KMS-11 (cell line): Measurements from ENCODE around the gene MORC2.
A peak's percentile ranks its signal among the peaks of the same experiment; 100 is the strongest.

Experiments
- H2AFZ ChIP-seq: fragments of 200-600 bp; sonication (generic); 2 replicates; pipeline ENCODE4 v1.6.1; 2016; ENCODE audit warnings: antibody characterized with exemption, mixed run types, low read depth
- H3K27ac ChIP-seq: fragments of 200-600 bp; sonication (generic); 2 replicates; pipeline ENCODE4 v1.6.1; 2016; ENCODE audit warnings: mild to moderate bottlenecking, mixed run types
- H3K27me3 ChIP-seq: fragments of 200-600 bp; sonication (generic); 2 replicates; pipeline ENCODE4 v1.6.1; 2017; ENCODE audit warnings: mild to moderate bottlenecking, low read depth, mixed run types, moderate library complexity; ENCODE audit not compliant: insufficient read depth
- H3K36me3 ChIP-seq: fragments of 200-600 bp; sonication (generic); 2 replicates; pipeline ENCODE4 v1.6.1; 2017; ENCODE audit warnings: mild to moderate bottlenecking, mixed run types; ENCODE audit not compliant: insufficient read depth
- H3K4me1 ChIP-seq: fragments of 200-600 bp; sonication (generic); 2 replicates; pipeline ENCODE4 v1.6.1; 2016; ENCODE audit warnings: mild to moderate bottlenecking, low read depth, mixed run types; ENCODE audit not compliant: poor library complexity, severe bottlenecking
- H3K4me2 ChIP-seq: fragments of 200-600 bp; sonication (generic); 2 replicates; pipeline ENCODE4 v1.7.0; 2016; ENCODE audit warnings: mild to moderate bottlenecking, mixed run types
- H3K4me3 ChIP-seq: fragments of 200-600 bp; sonication (generic); IDR thresholded peaks from 2 replicates; pipeline ENCODE4 v1.6.1; 2017; ENCODE audit warnings: low read depth, low read length, mixed read lengths; ENCODE audit not compliant: insufficient read depth
- H3K79me2 ChIP-seq: fragments of 200-600 bp; sonication (generic); 2 replicates; pipeline ENCODE4 v1.6.1; 2016; ENCODE audit warnings: low read depth, mixed run types; ENCODE audit not compliant: insufficient read depth
- H3K9ac ChIP-seq: fragments of 200-600 bp; sonication (generic); 2 replicates; pipeline ENCODE4 v1.6.1; 2016; ENCODE audit warnings: mild to moderate bottlenecking, mixed run types
- H4K20me1 ChIP-seq: fragments of 200-600 bp; sonication (generic); 2 replicates; pipeline ENCODE4 v1.6.1; 2016; ENCODE audit warnings: mild to moderate bottlenecking, mixed run types; ENCODE audit not compliant: insufficient read depth
- CTCF ChIP-seq: fragments of 200-600 bp; sonication (generic); conservative IDR thresholded peaks from 2 replicates; pipeline ENCODE4 v1.6.1; 2017; ENCODE audit warnings: low read depth, mild to moderate bottlenecking, antibody characterized with exemption, low read length, moderate library complexity, mixed read lengths

Gene MORC2

GRCh38 chr22:30921108-30921507 is 47.5 kb downstream of the MORC2 start:
- no peaks in the 10 kb centered on the region for H3K27me3 ChIP-seq
- H3K4me1 ChIP-seq = peaks cover 16% of the 10 kb centered on the region
- H3K27ac ChIP-seq = no peak overlapping the region
- no peaks in the 10 kb centered on the region for H3K36me3 ChIP-seq
- H3K4me2 ChIP-seq = peak overlapping the region; percentile 9
- no peak for TF ChIP-seq CTCF
- no peaks in the 10 kb centered on the region for H3K79me2 ChIP-seq
- no peaks in the 10 kb centered on the region for H4K20me1 ChIP-seq
- H2AFZ ChIP-seq = no peak overlapping the region
- H3K9ac ChIP-seq = no peak overlapping the region
- H3K4me3 ChIP-seq = no peak overlapping the region

- Histone ChIP-seq H3K4me3 (no peak overlapping the region), H2AFZ (no peak overlapping the region), H3K4me1 (peaks cover 16% of the 10 kb centered on the region), H3K9ac (no peak overlapping the region), H3K27ac (no peak overlapping the region), H3K36me3 (no peaks in the 10 kb centered on the region), H3K27me3 (no peaks in the 10 kb centered on the region), H4K20me1 (no peaks in the 10 kb centered on the region), H3K4me2 (peak overlapping the region; percentile 9), H3K79me2 (no peaks in the 10 kb centered on the region)
- peak; percentile 91 for TF ChIP-seq CTCF
Measured at GRCh38 chr22:30920407-30920806, 48.2 kb downstream of the MORC2 start.

GRCh38 chr22:30919973-30920372 is 48.6 kb downstream of the MORC2 start:
- no peak overlapping the region for H3K4me3 ChIP-seq
- H3K4me2 ChIP-seq = no peak overlapping the region
- H3K79me2 ChIP-seq = no peaks in the 10 kb centered on the region
- H4K20me1 ChIP-seq = no peaks in the 10 kb centered on the region
- H3K9ac ChIP-seq = no peak overlapping the region
- no peak overlapping the region for H3K27ac ChIP-seq
- H3K36me3 ChIP-seq = no peaks in the 10 kb centered on the region
- H3K27me3 ChIP-seq = no peaks in the 10 kb centered on the region
- H3K4me1 ChIP-seq = peaks cover 16% of the 10 kb centered on the region
- no peak overlapping the region for H2AFZ ChIP-seq
- TF ChIP-seq CTCF = no peak

- Histone ChIP-seq H3K9ac (no peak overlapping the region), H2AFZ (no peak overlapping the region), H3K27me3 (no peaks in the 10 kb centered on the region), H4K20me1 (no peaks in the 10 kb centered on the region), H3K79me2 (no peaks in the 10 kb centered on the region), H3K4me2 (no peak overlapping the region), H3K36me3 (no peaks in the 10 kb centered on the region), H3K27ac (no peak overlapping the region), H3K4me1 (peaks cover 16% of the 10 kb centered on the region), H3K4me3 (no peak overlapping the region)
- TF ChIP-seq CTCF = no peak
Measured at GRCh38 chr22:30918761-30919160, 49.8 kb downstream of the MORC2 start.
